Stimulated activated CD8-positive, alpha-beta memory T cell treated with anti-CD3 and anti-CD28 coated beads, Interleukin-15, amount 100 ng/mL, for 1 hour (primary cell): Measurements from ENCODE around the gene DIS3L.
"Not testable (repeated sequence)": the region's sequence is repeated elsewhere in the genome, so short reads cannot be mapped to it uniquely, and the experiment has no call there.

Experiments
- DNase-seq: peaks from one replicate; pipeline ENCODE4 v3.0.0-alpha.2; 2020; ENCODE audit warnings: low read depth

DIS3L gene

GRCh38 chr15:66310786-66311185, 17.4 kb downstream of the DIS3L start:
- DNase-seq: no peak

GRCh38 chr15:66312144-66312543, 18.8 kb downstream of the DIS3L start:
- DNase-seq: no peak

GRCh38 chr15:66323312-66323928, 30.1 kb downstream of the DIS3L start:
- DNase-seq: no peak

- DNase-seq: no peak
Measured at GRCh38 chr15:66326051-66326450, 32.7 kb downstream of the DIS3L start.

- DNase-seq: no peak
Measured at GRCh38 chr15:66327736-66328135, 34.4 kb downstream of the DIS3L start.

GRCh38 chr15:66328771-66329170, 35.4 kb downstream of the DIS3L start:
- no peak for DNase-seq

GRCh38 chr15:66348530-66348929, 55.2 kb downstream of the DIS3L start:
- DNase-seq: not testable (repeated sequence)

- DNase-seq: no peak
Measured at GRCh38 chr15:66356077-66356358, 62.6 kb downstream of the DIS3L start.

- DNase-seq: peak; percentile 92
Measured at GRCh38 chr15:66356359-66357236, 63.2 kb downstream of the DIS3L start, which contains the start of gene TIPIN. TSS of gene TIPIN (minus strand) at chr15:66356685. CDS start at chr15:66352947, 3,738 bp downstream.

GRCh38 chr15:66359740-66360139, 66.4 kb downstream of the DIS3L start:
- no peak for DNase-seq

- not testable (repeated sequence) for DNase-seq
Measured at GRCh38 chr15:66361745-66362460, 68.5 kb downstream of the DIS3L start.

- no peak for DNase-seq
Measured at GRCh38 chr15:66362776-66363175, 69.4 kb downstream of the DIS3L start.

GRCh38 chr15:66364944-66365528, 71.7 kb downstream of the DIS3L start:
- no peak for DNase-seq

- DNase-seq: no peak
Measured at GRCh38 chr15:66369773-66370651, 76.6 kb downstream of the DIS3L start.

GRCh38 chr15:66374179-66374578, 80.8 kb downstream of the DIS3L start:
- no peak for DNase-seq

GRCh38 chr15:66378814-66379430, 85.6 kb downstream of the DIS3L start:
- DNase-seq: no peak

- not testable (repeated sequence) for DNase-seq
Measured at GRCh38 chr15:66381376-66381775, 88.0 kb downstream of the DIS3L start.
